Measurements from ENCODE around the gene CFAP77.

The CFAP77 gene

DNA sequence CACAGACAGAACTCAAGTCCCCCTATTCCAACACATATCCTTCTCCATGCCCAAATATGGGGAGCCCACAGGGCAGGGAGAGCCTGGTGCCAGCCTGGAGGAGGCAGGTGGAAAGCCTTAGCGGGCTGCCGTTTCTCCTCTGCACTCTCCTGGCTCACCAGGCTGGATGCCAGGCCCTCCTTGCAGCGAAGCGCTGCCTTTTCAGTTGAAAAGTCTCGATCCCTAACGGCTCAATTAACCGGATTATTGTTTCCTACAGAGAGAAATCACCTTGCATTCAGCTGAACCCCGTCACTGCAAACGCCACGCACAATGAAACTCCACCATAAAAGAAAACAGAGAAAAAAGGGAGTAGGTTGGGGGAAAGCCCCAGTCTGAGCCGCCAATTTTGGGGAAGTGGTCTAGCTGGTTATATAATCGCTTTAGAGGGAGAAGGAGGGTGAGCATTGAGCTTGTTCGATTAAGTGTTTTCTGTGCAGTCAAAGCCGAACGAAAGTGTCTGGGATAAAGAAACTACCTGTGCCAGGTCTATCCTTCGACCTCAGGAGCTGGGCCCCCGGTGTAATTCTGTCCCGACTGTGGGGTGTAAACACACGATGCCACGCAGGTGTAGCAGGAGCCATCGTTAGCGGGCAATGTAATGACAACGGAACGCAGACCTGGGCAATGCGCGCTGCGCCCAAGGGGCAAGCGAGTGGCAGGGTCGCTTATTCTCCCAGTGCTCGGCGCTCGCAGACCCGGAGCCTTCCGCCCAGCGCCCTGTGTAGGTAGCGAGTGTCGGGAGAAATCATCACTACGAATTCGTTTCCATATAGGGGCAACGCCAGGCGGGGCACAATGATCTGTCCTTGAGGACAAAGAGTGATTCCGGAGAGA is 176.2 kb downstream of the CFAP77 start:
- TF ChIP-seq, protein P1, sequence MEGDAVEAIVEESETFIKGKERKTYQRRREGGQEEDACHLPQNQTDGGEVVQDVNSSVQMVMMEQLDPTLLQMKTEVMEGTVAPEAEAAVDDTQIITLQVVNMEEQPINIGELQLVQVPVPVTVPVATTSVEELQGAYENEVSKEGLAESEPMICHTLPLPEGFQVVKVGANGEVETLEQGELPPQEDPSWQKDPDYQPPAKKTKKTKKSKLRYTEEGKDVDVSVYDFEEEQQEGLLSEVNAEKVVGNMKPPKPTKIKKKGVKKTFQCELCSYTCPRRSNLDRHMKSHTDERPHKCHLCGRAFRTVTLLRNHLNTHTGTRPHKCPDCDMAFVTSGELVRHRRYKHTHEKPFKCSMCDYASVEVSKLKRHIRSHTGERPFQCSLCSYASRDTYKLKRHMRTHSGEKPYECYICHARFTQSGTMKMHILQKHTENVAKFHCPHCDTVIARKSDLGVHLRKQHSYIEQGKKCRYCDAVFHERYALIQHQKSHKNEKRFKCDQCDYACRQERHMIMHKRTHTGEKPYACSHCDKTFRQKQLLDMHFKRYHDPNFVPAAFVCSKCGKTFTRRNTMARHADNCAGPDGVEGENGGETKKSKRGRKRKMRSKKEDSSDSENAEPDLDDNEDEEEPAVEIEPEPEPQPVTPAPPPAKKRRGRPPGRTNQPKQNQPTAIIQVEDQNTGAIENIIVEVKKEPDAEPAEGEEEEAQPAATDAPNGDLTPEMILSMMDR (IDR thresholded peaks at IDR 0.05; ENCODE audit: insufficient read depth, low read length, poor library complexity, severe bottlenecking), result no peak
- H3K36me3 ChIP-seq (ENCODE audit: control insufficient read depth, insufficient read depth, low read length), result no peaks in the 10 kb centered on the region
- no peak for DNase-seq (ENCODE audit: extremely low read depth, insufficient read length)
- H3K27me3 ChIP-seq (replicated peaks; ENCODE audit: control insufficient read depth, insufficient read depth, low read length), result peaks cover 12% of the 10 kb centered on the region
- no peak overlapping the region for H3K4me3 ChIP-seq (replicated peaks; ENCODE audit: low read depth, low read length)

DNA sequence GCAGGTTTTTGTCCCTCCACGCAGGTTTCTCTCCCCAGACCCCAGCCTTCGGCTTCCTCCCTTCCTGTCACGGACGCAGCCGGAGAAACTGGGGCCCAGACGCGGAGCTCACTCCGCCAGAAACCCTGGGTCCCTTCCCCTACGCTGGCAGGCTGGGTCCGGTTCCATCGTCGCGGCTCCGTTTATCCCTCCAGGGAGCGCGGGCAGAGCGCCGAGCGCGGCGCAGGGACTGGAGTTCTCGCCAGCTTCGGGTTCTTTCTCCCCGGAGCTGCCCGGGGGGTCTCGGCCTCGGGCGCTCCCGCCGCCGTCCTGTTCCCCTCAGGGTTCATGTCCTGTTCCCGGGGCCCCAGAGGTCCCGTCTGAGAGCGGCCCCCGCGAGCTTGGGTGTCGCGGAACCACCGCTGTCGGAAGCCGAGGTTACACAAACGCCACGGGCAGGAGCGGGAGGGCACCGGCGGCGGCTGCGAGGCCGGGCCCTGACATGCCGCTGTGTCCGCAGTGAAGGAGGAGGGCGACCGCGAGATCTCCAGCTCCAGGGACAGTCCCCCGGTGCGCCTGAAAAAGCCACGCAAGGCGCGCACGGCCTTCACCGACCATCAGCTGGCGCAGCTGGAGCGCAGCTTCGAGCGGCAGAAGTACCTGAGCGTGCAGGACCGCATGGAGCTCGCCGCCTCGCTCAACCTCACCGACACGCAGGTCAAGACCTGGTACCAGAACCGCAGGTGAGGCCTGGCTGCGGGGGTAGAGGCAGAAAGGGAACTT is 177.0 kb downstream of the CFAP77 start:
- peaks cover 12% of the 10 kb centered on the region for H3K27me3 ChIP-seq (replicated peaks; ENCODE audit: control insufficient read depth, insufficient read depth, low read length)
- TF ChIP-seq, protein P1 (IDR thresholded peaks at IDR 0.05; ENCODE audit: insufficient read depth, low read length, poor library complexity, severe bottlenecking), result no peak
- DNase-seq (ENCODE audit: extremely low read depth, insufficient read length), result no peak
- no peaks in the 10 kb centered on the region for H3K36me3 ChIP-seq (ENCODE audit: control insufficient read depth, insufficient read depth, low read length)
- no peak overlapping the region for H3K4me3 ChIP-seq (replicated peaks; ENCODE audit: low read depth, low read length)

DNA sequence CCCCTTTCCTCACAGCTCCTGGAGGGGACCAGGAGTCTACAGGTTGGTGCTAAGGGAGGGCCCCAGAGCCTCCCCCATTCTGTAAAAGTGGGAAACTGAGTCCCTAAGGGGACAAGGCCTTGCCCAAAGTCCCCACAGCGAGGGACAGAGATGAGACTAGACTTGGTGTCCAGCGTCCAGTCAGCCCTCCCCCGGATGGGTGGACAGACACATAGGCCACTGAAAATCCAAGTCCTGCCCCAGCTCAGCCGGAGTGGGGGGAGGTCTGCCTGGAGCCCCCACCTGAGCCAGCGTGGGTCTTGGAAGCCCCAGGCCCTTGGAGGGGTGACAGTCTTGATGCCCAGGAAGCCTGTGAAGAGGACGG is 177.6 kb downstream of the CFAP77 start:
- H3K4me3 ChIP-seq (replicated peaks; ENCODE audit: low read depth, low read length), result no peak overlapping the region
- TF ChIP-seq, protein P1 (IDR thresholded peaks at IDR 0.05; ENCODE audit: insufficient read depth, low read length, poor library complexity, severe bottlenecking), result no peak
- no peak for DNase-seq (ENCODE audit: extremely low read depth, insufficient read length)
- H3K36me3 ChIP-seq (ENCODE audit: control insufficient read depth, insufficient read depth, low read length), result no peaks in the 10 kb centered on the region
- peaks cover 12% of the 10 kb centered on the region for H3K27me3 ChIP-seq (replicated peaks; ENCODE audit: control insufficient read depth, insufficient read depth, low read length)

DNA sequence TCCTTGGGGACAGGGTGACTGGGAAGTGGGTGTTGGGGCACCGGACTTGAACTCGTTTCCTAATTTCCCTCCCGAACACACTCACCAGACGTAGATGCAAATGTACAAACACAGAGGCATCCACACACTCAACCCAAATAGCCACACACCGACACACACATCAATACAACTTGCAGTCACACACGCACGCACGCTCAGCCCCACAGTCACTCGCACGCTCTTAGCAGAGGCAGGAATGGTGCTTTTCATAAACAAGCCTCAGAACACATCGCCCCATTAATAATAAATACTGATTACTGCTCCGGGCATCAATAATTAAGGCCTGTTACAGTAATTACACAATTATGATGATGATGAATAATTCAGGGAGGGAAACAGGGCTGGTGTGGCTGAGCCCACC is 178.1 kb downstream of the CFAP77 start:
- no peak for DNase-seq (ENCODE audit: extremely low read depth, insufficient read length)
- H3K36me3 ChIP-seq (ENCODE audit: control insufficient read depth, insufficient read depth, low read length), result no peaks in the 10 kb centered on the region
- peaks cover 11% of the 10 kb centered on the region for H3K27me3 ChIP-seq (replicated peaks; ENCODE audit: control insufficient read depth, insufficient read depth, low read length)
- TF ChIP-seq, protein P1 (IDR thresholded peaks at IDR 0.05; ENCODE audit: insufficient read depth, low read length, poor library complexity, severe bottlenecking), result no peak
- no peak overlapping the region for H3K4me3 ChIP-seq (replicated peaks; ENCODE audit: low read depth, low read length)

DNA sequence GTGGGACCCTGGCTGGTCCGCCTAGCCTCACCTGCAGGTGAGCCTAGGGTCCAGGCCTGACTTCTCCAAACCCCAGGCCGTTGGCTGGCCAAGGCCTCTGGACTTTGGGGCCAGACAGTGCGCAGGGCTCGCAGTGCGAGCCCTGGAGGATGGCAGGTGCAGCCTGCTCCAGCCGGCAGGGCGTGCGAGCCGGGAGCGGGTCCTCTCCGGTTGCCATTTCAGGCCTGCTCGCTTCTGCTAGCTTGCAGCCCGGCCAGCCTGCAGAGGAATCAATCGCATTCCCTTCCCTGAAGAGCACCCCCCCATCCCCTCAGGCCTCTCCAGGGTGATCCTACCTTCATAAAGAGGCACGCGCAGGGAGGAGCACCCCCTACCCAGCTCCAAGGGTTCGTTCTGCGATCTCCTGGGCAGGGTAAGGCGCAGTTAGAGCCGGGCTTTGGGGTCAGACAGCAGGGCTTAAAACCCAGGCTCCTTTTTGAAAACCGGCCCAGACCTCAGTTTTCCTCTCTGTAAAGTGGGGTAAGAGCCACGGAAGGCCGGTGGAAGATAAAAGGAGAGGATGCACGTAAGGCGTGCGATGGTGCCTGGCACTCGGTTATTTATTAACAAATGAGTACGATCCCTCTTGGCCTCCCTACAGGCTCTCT is 178.6 kb downstream of the CFAP77 start:
- Histone ChIP-seq H3K4me3 (replicated peaks; ENCODE audit: low read depth, low read length) (no peak overlapping the region), H3K36me3 (ENCODE audit: control insufficient read depth, insufficient read depth, low read length) (peaks cover 1% of the 10 kb centered on the region; the same call in 1 of the 2 replicates), H3K27me3 (replicated peaks; ENCODE audit: control insufficient read depth, insufficient read depth, low read length) (peaks cover 9% of the 10 kb centered on the region)
- no peak for DNase-seq (ENCODE audit: extremely low read depth, insufficient read length)
- TF ChIP-seq, protein P1 (IDR thresholded peaks at IDR 0.05; ENCODE audit: insufficient read depth, low read length, poor library complexity, severe bottlenecking), result no peak

Data from GM06990 (cell line).